SU-DHL-6 (cell line): Measurements from ENCODE around the gene PSMB8.

ENCODE experiments used
- CTCF ChIP-seq: fragments of 200-600 bp; sonication (generic); IDR thresholded peaks from one replicate; pipeline ENCODE4 v1.5.1; 2017; ENCODE audit warnings: antibody characterized with exemption, mild to moderate bottlenecking, low read length, moderate library complexity; ENCODE audit not compliant: insufficient read depth, poor library complexity, severe bottlenecking
- EZH2phosphoT487 ChIP-seq: fragments of 200-600 bp; sonication (generic), shearing (Covaris generic); conservative IDR thresholded peaks from 2 replicates; pipeline ENCODE4 v1.6.1; 2018; ENCODE audit warnings: mild to moderate bottlenecking, antibody characterized with exemption, low read length, moderate library complexity, mixed read lengths

- TF ChIP-seq CTCF: no peak
- TF ChIP-seq EZH2phosphoT487: no peak
These were observed 44.1 kb downstream of the PSMB8 start for GRCh38 chr6:32799740-32800139.
